GM23248 (cell line): ENCODE results near the gene RGL1. TPM values are rescaled to one million over a fixed set of nuclear protein-coding genes. Genes with fewer than 3 reads are reported as not detected.

Source experiments
- DNase-seq: peaks from one replicate; pipeline ENCODE4 v3.0.0-alpha.2; 2015
- H2AFZ ChIP-seq: fragments of 200-600 bp; sonication (generic); 2 replicates; pipeline ENCODE4 v1.6.1; 2016; ENCODE audit warnings: antibody characterized with exemption
- H3F3A ChIP-seq: fragments of 200-600 bp; sonication (generic); 2 replicates; pipeline ENCODE4 v1.6.1; 2016; ENCODE audit warnings: mild to moderate bottlenecking, antibody characterized with exemption, mixed run types; ENCODE audit not compliant: insufficient read depth
- H3K27ac ChIP-seq: fragments of 200-600 bp; sonication (generic); 2 replicates; pipeline ENCODE4 v1.5.1; 2016; ENCODE audit warnings: mild to moderate bottlenecking
- H3K27me3 ChIP-seq: fragments of 200-600 bp; sonication (generic); replicated peaks from 2 replicates; pipeline ENCODE4 v1.6.1; 2016; ENCODE audit warnings: mild to moderate bottlenecking; ENCODE audit not compliant: insufficient read depth
- H3K36me3 ChIP-seq: fragments of 200-600 bp; sonication (generic); 2 replicates; pipeline ENCODE4 v1.6.1; 2016; ENCODE audit warnings: low read depth, mild to moderate bottlenecking
- H3K4me1 ChIP-seq: fragments of 200-600 bp; sonication (generic); 2 replicates; pipeline ENCODE4 v1.6.1; 2016; ENCODE audit warnings: mild to moderate bottlenecking; ENCODE audit not compliant: insufficient read depth
- H3K4me2 ChIP-seq: fragments of 200-600 bp; sonication (generic); one replicate; pipeline ENCODE4 v1.6.1; 2016; ENCODE audit warnings: mild to moderate bottlenecking; ENCODE audit not compliant: unreplicated experiment
- H3K4me3 ChIP-seq: fragments of 200-600 bp; sonication (generic); 2 replicates; pipeline ENCODE4 v1.5.1; 2016; ENCODE audit warnings: mild to moderate bottlenecking
- H3K79me2 ChIP-seq: fragments of 200-600 bp; sonication (generic); 2 replicates; pipeline ENCODE4 v1.6.1; 2016; ENCODE audit warnings: mild to moderate bottlenecking; ENCODE audit not compliant: insufficient read depth
- H3K9ac ChIP-seq: fragments of 200-600 bp; sonication (generic); 2 replicates; pipeline ENCODE4 v1.6.1; 2016; ENCODE audit warnings: mild to moderate bottlenecking
- H3K9me2 ChIP-seq: fragments of 200-600 bp; sonication (generic); 2 replicates; pipeline ENCODE4 v1.6.1; 2016; ENCODE audit warnings: mixed run types, mild to moderate bottlenecking, moderate library complexity; ENCODE audit not compliant: insufficient read depth
- H3K9me3 ChIP-seq: fragments of 200-600 bp; sonication (generic); one replicate; pipeline ENCODE4 v1.6.1; 2017; ENCODE audit warnings: low read depth
- H4K20me1 ChIP-seq: fragments of 200-600 bp; sonication (generic); 2 replicates; pipeline ENCODE4 v1.6.0; 2016; ENCODE audit not compliant: insufficient read depth
- EZH2 ChIP-seq: fragments of 200-600 bp; sonication (generic); IDR thresholded peaks from 2 replicates; pipeline ENCODE4 v1.6.1; 2018; ENCODE audit warnings: antibody characterized with exemption, mild to moderate bottlenecking; ENCODE audit not compliant: insufficient read depth, poor library complexity, severe bottlenecking
- EZH2phosphoT487 ChIP-seq: fragments of 200-600 bp; sonication (generic); IDR thresholded peaks from 2 replicates; pipeline ENCODE4 v1.6.1; 2018; ENCODE audit warnings: antibody characterized with exemption, moderate library complexity, mild to moderate bottlenecking, low read depth; ENCODE audit not compliant: insufficient read depth
- WGBS, 2 experiments: methylation state at CpG; one replicate each; pipeline ENCODE4 v1.1.6; 2015 to 2017; ENCODE audit warnings: low lambda C conversion rate in 2 of 2, low coverage in 1 of 2; ENCODE audit errors: missing lambda C conversion rate in 2 of 2; 5-methylcytosine and 5-hydroxymethylcytosine counted together
- in situ Hi-C: fragments of 300-500 bp; cut with MboI; formaldehyde crosslinking; loops from 2 replicates; pipeline ENCODE4 v1.15.0; 2020
- polyA plus RNA-seq: library from polyadenylated mRNA; unstranded; fragments of >200 nt; fragmentation: Nextera tagmentation; extraction: Ambion mirVana; gene quantifications from 2 replicates; pipeline ENCODE4 v1.2.1, GENCODE V29; 2016
- total RNA-seq: library from RNA; depleted of rRNA; stranded (reverse); fragments of >200 nt; shearing (Covaris generic); gene quantifications from 2 replicates; pipeline ENCODE4 v1.2.3, GENCODE V29; 2014

RGL1 gene
- total and polyA plus RNA-seq, 2 experiments from 2014 or later: 9.4 to 13.4 TPM

GRCh38 chr1:183936791-183937190 is 131.9 kb downstream of the RGL1 start:
- Histone ChIP-seq H3K9me2 (no peaks in the 10 kb centered on the region), H3K9ac (no peak overlapping the region), H3K4me1 (peaks cover 9% of the 10 kb centered on the region; the same call in 1 of the 2 replicates), H4K20me1 (no peaks in the 10 kb centered on the region), H3F3A (peaks cover 5% of the 10 kb centered on the region; the same call in 1 of the 2 replicates), H3K27me3 (no peaks in the 10 kb centered on the region), H3K79me2 (no peaks in the 10 kb centered on the region), H3K27ac (no peak overlapping the region), H3K9me3 (no peaks in the 10 kb centered on the region), H3K36me3 (no peaks in the 10 kb centered on the region), H3K4me2 (no peak overlapping the region), H2AFZ (no peak overlapping the region), H3K4me3 (no peak overlapping the region)
- in situ Hi-C loops: no loop called here
- TF ChIP-seq EZH2: no peak
- TF ChIP-seq EZH2phosphoT487: no peak
- WGBS, 2 experiments: 95 to 99% methylated on average over 7 of the region's 7 CpGs
- no peak for DNase-seq

DNA sequence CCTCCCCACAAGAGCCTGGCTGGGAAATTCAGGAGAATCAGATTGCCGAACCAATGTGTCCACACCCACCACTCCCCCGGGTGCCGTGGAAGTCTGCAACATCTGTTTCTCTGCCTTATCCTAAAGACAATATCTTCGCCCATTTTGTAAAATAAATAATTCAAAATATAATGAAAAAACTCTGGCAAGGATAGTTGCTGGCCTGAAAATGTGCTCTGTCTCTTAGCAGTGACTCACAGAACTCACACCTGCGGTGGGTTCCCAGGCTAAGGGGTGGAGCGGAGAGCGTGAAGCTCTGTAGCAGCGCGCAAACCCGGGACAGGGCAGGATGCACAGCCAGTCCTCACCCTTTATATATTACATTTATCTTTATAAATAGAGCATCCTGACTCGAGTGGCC is 132.7 kb downstream of the RGL1 start:
- H3K36me3 ChIP-seq: no peaks in the 10 kb centered on the region
- no peaks in the 10 kb centered on the region for H3K9me3 ChIP-seq
- H2AFZ ChIP-seq: no peak overlapping the region
- TF ChIP-seq EZH2phosphoT487 (no peak), EZH2 (no peak)
- no peak overlapping the region for H3K4me3 ChIP-seq
- peaks cover under 1% of the 10 kb centered on the region; the same call in 1 of the 2 replicates for H3K4me1 ChIP-seq
- H3K4me2 ChIP-seq: no peak overlapping the region
- H3K9me2 ChIP-seq: no peaks in the 10 kb centered on the region
- no peaks in the 10 kb centered on the region for H3F3A ChIP-seq
- H3K79me2 ChIP-seq: no peaks in the 10 kb centered on the region
- WGBS, 2 experiments: 78 to 79% methylated on average over 11 of the region's 11 CpGs
- no peak overlapping the region for H3K9ac ChIP-seq
- in situ Hi-C loops: no loop called here
- no peaks in the 10 kb centered on the region for H3K27me3 ChIP-seq
- no peaks in the 10 kb centered on the region for H4K20me1 ChIP-seq
- DNase-seq: no peak
- H3K27ac ChIP-seq: no peak overlapping the region

DNA sequence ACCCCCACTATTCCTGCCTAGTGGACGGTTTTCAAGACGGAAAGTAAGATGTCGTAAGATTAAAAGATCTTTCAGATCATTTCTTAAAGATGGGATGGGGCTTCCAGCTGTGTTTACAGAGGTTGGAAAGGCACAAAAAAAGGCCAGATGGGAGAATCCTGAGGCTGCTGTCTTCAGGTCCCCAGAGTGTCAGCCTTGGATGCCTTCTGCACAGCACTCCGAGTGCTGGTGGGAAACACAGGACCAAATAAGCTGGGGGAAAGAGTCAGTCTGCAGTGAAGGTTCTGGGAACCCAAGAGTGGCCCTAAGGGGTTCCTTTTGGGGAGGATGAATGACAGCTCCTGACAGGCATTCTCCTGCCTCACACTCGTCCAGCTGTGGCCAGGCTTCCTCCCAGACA is 136.1 kb downstream of the RGL1 start:
- Histone ChIP-seq H3K9ac (no peak overlapping the region), H3K27me3 (no peaks in the 10 kb centered on the region), H3K4me1 (no peaks in the 10 kb centered on the region), H4K20me1 (no peaks in the 10 kb centered on the region), H3F3A (no peaks in the 10 kb centered on the region), H2AFZ (no peak overlapping the region), H3K79me2 (no peaks in the 10 kb centered on the region), H3K4me3 (no peak overlapping the region), H3K9me3 (no peaks in the 10 kb centered on the region), H3K9me2 (no peaks in the 10 kb centered on the region), H3K27ac (no peak overlapping the region), H3K4me2 (no peak overlapping the region), H3K36me3 (no peaks in the 10 kb centered on the region)
- WGBS, 2 experiments: 83 to 84% methylated on average over 5 of the region's 5 CpGs
- DNase-seq: no peak
- TF ChIP-seq EZH2phosphoT487 (no peak), EZH2 (no peak)
- in situ Hi-C loops: no loop called here

DNA sequence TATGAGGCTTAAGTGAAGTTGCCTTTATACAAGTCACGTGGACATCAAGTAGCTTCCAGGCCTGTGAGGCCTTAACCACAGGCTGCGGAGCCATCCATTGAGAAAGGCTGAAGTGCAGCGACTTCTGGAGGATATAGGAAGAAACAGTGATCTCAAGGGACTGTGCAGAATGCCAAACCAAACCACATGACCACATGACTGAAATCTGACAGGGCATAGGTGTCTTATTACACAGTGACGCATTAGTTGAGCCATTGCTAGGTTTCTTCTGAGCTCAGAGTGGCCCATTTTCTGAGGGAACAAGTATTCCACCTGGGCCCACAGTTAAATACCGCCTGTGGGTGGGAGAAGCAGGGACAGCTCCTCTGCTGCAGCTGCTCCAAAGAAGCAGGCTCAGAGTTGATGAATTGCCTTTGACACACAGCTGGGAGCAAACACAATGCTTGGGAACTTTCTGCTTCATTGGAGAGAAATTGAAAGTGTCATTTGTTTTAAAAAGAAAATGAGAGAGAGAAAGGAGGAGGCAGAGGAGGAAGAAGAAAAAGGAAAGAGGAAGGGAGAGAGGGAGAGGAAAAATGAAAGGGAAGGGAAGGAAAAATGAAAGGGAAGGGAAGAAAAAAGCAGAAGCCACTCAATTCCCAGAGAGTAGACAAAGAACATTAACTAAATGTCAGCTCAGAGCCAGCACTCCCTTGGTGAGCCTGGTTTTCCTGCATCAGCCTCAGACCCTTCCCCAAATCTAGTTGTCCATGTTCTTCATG is 138.2 kb downstream of the RGL1 start:
- WGBS, 2 experiments: 65 to 69% methylated on average over 5 of the region's 5 CpGs
- Histone ChIP-seq H3K9ac (no peak overlapping the region), H3K79me2 (no peaks in the 10 kb centered on the region), H3K36me3 (no peaks in the 10 kb centered on the region), H3K4me1 (no peaks in the 10 kb centered on the region), H3F3A (no peaks in the 10 kb centered on the region), H2AFZ (no peak overlapping the region), H3K27me3 (no peaks in the 10 kb centered on the region), H3K4me3 (no peak overlapping the region), H4K20me1 (no peaks in the 10 kb centered on the region), H3K27ac (no peak overlapping the region), H3K9me2 (no peaks in the 10 kb centered on the region), H3K9me3 (no peaks in the 10 kb centered on the region), H3K4me2 (no peak overlapping the region)
- TF ChIP-seq EZH2phosphoT487: no peak
- no peak for TF ChIP-seq EZH2
- in situ Hi-C loops: no loop called here
- DNase-seq: peak; percentile 67
